22Rv1 (cell line): ENCODE results near the gene XNDC1N.
"Not testable (repeated sequence)": the region's sequence is repeated elsewhere in the genome, so short reads cannot be mapped to it uniquely, and the experiment has no call there.

Source experiments
- H3K27ac ChIP-seq: fragments of 450-650 bp; 2 replicates; pipeline ENCODE4 v1.5.1; 2017
- CTCF ChIP-seq: fragments of 450-650 bp; IDR thresholded peaks from 2 replicates; pipeline ENCODE4 v1.5.1; 2017; ENCODE audit warnings: mild to moderate bottlenecking
- ZFX ChIP-seq: fragments of 450-650 bp; IDR thresholded peaks from 2 replicates; pipeline ENCODE4 v1.6.1; 2017; ENCODE audit warnings: antibody characterized with exemption, borderline replicate concordance

XNDC1N gene

GRCh38 chr11:71908218-71908617, 20.2 kb downstream of the XNDC1N start:
- no peak overlapping the region for H3K27ac ChIP-seq
- TF ChIP-seq ZFX, result no peak
- TF ChIP-seq CTCF, result no peak

GRCh38 chr11:71901137-71901536, 27.3 kb downstream of the XNDC1N start:
- not testable (repeated sequence) for H3K27ac ChIP-seq

- TF ChIP-seq ZFX (no peak), CTCF (no peak)
- H3K27ac ChIP-seq, result no peak overlapping the region
Observed at GRCh38 chr11:71895961-71896360, 32.4 kb downstream of the XNDC1N start.

GRCh38 chr11:71889181-71889872, 39.1 kb downstream of the XNDC1N start:
- not testable (repeated sequence) for H3K27ac ChIP-seq

GRCh38 chr11:71888335-71889010, 39.9 kb downstream of the XNDC1N start:
- not testable (repeated sequence) for H3K27ac ChIP-seq

GRCh38 chr11:71885806-71886205, 42.6 kb downstream of the XNDC1N start:
- H3K27ac ChIP-seq, result not testable (repeated sequence)
